Fibroblast of lung (primary cell): ENCODE measurements around the gene SLC25A28.

Experiments used
- EZH2 ChIP-seq: IDR thresholded peaks from 2 replicates; pipeline ENCODE4 v1.5.1; 2012; ENCODE audit warnings: low read length, control low read depth, mild to moderate bottlenecking; ENCODE audit errors: missing control alignments
- TF ChIP-seq, protein P1 (sequence below), 2 donors: IDR thresholded peaks in 1 of 2; conservative IDR thresholded peaks in 1 of 2; 1 replicate in 1 of 2; 2 replicates in 1 of 2; pipeline ENCODE4 v1.5.1; 2011 to 2012; ENCODE audit warnings: low read length in 2 of 2, control low read depth in 1 of 2, inconsistent platforms in 1 of 2, low read depth in 1 of 2, mild to moderate bottlenecking in 1 of 2

DNA sequence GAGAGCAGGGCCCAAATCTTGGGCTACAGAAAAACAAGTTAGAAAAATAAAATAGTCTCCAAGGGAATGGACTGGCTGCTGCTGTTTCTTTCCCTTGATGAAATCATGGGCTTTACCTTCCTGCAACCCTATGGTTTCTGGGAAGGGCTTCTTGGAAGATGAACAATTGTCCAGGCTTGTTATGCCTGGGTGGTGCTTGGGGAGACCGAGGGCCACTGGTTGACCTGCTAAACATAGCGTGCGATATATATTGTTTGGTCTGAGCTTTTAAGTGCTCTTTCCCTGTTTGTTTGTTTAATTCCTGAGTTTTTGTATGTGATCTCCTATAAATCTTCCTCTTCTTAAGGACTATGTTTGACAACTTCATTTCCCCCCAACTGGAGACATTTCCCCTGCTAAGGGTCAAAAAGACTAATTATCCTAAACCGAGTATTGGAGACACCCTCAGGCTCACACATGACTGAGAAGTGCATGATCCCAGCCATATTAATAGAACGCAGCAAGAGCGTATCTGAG, 37.9 kb downstream of the SLC25A28 start:
- TF ChIP-seq, protein P1, sequence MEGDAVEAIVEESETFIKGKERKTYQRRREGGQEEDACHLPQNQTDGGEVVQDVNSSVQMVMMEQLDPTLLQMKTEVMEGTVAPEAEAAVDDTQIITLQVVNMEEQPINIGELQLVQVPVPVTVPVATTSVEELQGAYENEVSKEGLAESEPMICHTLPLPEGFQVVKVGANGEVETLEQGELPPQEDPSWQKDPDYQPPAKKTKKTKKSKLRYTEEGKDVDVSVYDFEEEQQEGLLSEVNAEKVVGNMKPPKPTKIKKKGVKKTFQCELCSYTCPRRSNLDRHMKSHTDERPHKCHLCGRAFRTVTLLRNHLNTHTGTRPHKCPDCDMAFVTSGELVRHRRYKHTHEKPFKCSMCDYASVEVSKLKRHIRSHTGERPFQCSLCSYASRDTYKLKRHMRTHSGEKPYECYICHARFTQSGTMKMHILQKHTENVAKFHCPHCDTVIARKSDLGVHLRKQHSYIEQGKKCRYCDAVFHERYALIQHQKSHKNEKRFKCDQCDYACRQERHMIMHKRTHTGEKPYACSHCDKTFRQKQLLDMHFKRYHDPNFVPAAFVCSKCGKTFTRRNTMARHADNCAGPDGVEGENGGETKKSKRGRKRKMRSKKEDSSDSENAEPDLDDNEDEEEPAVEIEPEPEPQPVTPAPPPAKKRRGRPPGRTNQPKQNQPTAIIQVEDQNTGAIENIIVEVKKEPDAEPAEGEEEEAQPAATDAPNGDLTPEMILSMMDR (conservative IDR thresholded peaks at IDR 0.05 in 1 of 2, IDR thresholded peaks at IDR 0.05 in 1 of 2; ENCODE audit: low read depth in 1 of 2, low read length in 2 of 2): no peak
- TF ChIP-seq EZH2: no peak
